Endothelial cell of umbilical vein (primary cell): Measurements from ENCODE around the gene GALNT2. TPM values are rescaled to one million over a fixed set of nuclear protein-coding genes. Genes with fewer than 3 reads are reported as not detected.

Experiments used
- BruUV-seq: library from RNA; stranded (reverse); fragments of 400-500 nt; replicated peaks from 2 replicates; lab custom pipeline; 2021; lab: Mats Ljungman, UMichigan
- CTCF ChIA-PET: fragments of 300-600, 350-600 bp; sonication (Branson Sonifier 250); formaldehyde crosslinking; loops from one replicate; lab custom pipeline; 2021; ENCODE audit warnings: antibody characterized with exemption, inconsistent platforms; lab: Charles Lee
- POLR2A ChIA-PET: fragments of 300-600, 350-600 bp; sonication (Branson Sonifier 250); formaldehyde crosslinking; loops from one replicate; lab custom pipeline; 2021; ENCODE audit warnings: antibody characterized with exemption, inconsistent platforms; lab: Charles Lee
- DNase-seq: peaks from one replicate; pipeline ENCODE4 v3.0.0-alpha.2; 2011; ENCODE audit warnings: low read depth, low spot score
- FAIRE-seq: peaks from 2 replicates; lab custom pipeline; 2011; peaks lifted over from hg19 to GRCh38; lab: Jason Lieb, UNC
- H2AFZ ChIP-seq: 2 replicates; pipeline ENCODE4 v1.6.0; 2012; ENCODE audit warnings: low read depth, low read length, control low read depth, inconsistent platforms
- H3K27ac ChIP-seq: 2 replicates; pipeline ENCODE4 v1.5.1; 2011; ENCODE audit warnings: low read depth, mild to moderate bottlenecking, control low read depth, low read length, moderate library complexity; ENCODE audit not compliant: insufficient read depth
- H3K27me3 ChIP-seq, 2 experiments: 2 replicates each; pipeline versions ENCODE4 v1.6.0 to v1.6.1; 2011; ENCODE audit warnings: low read length in 2 of 2, mixed read lengths in 1 of 2; ENCODE audit not compliant: control insufficient read depth in 2 of 2, insufficient read depth in 2 of 2
- H3K36me3 ChIP-seq, 2 experiments: 2 replicates in 1 of 2; 3 replicates in 1 of 2; pipeline ENCODE4 v1.5.1; 2011; ENCODE audit warnings: low read length in 2 of 2, mild to moderate bottlenecking in 1 of 2, moderate library complexity in 1 of 2; ENCODE audit not compliant: control insufficient read depth in 2 of 2, insufficient read depth in 2 of 2; ENCODE audit errors: extremely low read depth in 1 of 2
- H3K4me1 ChIP-seq: 3 replicates; pipeline ENCODE4 v1.5.1; 2011; ENCODE audit warnings: mild to moderate bottlenecking, low read length; ENCODE audit not compliant: control insufficient read depth, insufficient read depth; ENCODE audit errors: extremely low read depth
- H3K4me2 ChIP-seq: 2 replicates; pipeline ENCODE4 v1.6.1; 2011; ENCODE audit warnings: low read length, control low read depth, mixed read lengths; ENCODE audit not compliant: insufficient read depth
- H3K4me3 ChIP-seq, 3 experiments: fragments of 200-600 bp in 1 of 3; sonication (generic), shearing (Covaris generic) in 1 of 3; replicated peaks in 1 of 3; 2 replicates each; pipeline ENCODE4 v1.5.1; 2011 to 2016; ENCODE audit warnings: control low read depth in 3 of 3, low read length in 3 of 3, mild to moderate bottlenecking in 2 of 3, inconsistent platforms in 1 of 3, low read depth in 1 of 3, moderate library complexity in 1 of 3; ENCODE audit not compliant: insufficient read depth in 1 of 3
- H3K79me2 ChIP-seq: 2 replicates; pipeline ENCODE4 v1.6.0; 2012; ENCODE audit warnings: low read length, inconsistent platforms; ENCODE audit not compliant: control insufficient read depth, insufficient read depth
- H3K9ac ChIP-seq: replicated peaks from 2 replicates; pipeline ENCODE3; 2011; ENCODE audit warnings: low read length, control low read depth; ENCODE audit not compliant: insufficient read depth; ENCODE audit errors: extremely low read depth
- H3K9me1 ChIP-seq: replicated peaks from 3 replicates; pipeline ENCODE4 v1.6.0; 2011; ENCODE audit warnings: mild to moderate bottlenecking, low read length; ENCODE audit not compliant: control insufficient read depth, insufficient read depth; ENCODE audit errors: extremely low read depth
- H3K9me3 ChIP-seq: replicated peaks from 2 replicates; pipeline ENCODE4 v1.5.1; 2012; ENCODE audit warnings: low read length, inconsistent platforms; ENCODE audit not compliant: control insufficient read depth, insufficient read depth
- H4K20me1 ChIP-seq: replicated peaks from 2 replicates; pipeline ENCODE3; 2011; ENCODE audit warnings: mild to moderate bottlenecking, low read length; ENCODE audit not compliant: control insufficient read depth, insufficient read depth; ENCODE audit errors: extremely low read depth
- CTCF ChIP-seq, 2 donors: IDR thresholded peaks; 1 replicate in 1 of 2; 2 replicates in 1 of 2; pipeline ENCODE4 v1.5.1; 2011; ENCODE audit warnings: low read length in 2 of 2, mild to moderate bottlenecking in 2 of 2, moderate library complexity in 2 of 2, control low read depth in 1 of 2, inconsistent platforms in 1 of 2, low read depth in 1 of 2; ENCODE audit not compliant: insufficient read depth in 1 of 2; ENCODE audit errors: extremely low read depth in 1 of 2
- EZH2 ChIP-seq: IDR thresholded peaks from 2 replicates; pipeline ENCODE4 v1.6.1; 2012; ENCODE audit warnings: borderline replicate concordance, low read depth, mild to moderate bottlenecking, moderate library complexity, low read length, inconsistent platforms; ENCODE audit not compliant: severe bottlenecking
- FOS ChIP-seq: IDR thresholded peaks from 2 replicates; pipeline ENCODE4 v1.6.1; 2011; ENCODE audit warnings: mild to moderate bottlenecking, low read length, moderate library complexity, borderline replicate concordance; ENCODE audit not compliant: insufficient read depth
- GATA2 ChIP-seq: IDR thresholded peaks from 2 replicates; pipeline ENCODE4 v1.7.0; 2011; ENCODE audit warnings: low read depth, mild to moderate bottlenecking, moderate library complexity, mixed read lengths, low read length; ENCODE audit not compliant: insufficient read length, insufficient read depth
- JUN ChIP-seq: IDR thresholded peaks from 2 replicates; pipeline ENCODE4 v1.6.1; 2011; ENCODE audit warnings: borderline replicate concordance, low read depth; ENCODE audit not compliant: insufficient read length, insufficient read depth
- MYC ChIP-seq: IDR thresholded peaks from one replicate; pipeline ENCODE4 v1.6.1; 2011; ENCODE audit warnings: mild to moderate bottlenecking, low read depth, low read length
- POLR2A ChIP-seq: IDR thresholded peaks from 2 replicates; pipeline ENCODE4 v1.6.1; 2012; ENCODE audit warnings: low read depth, mild to moderate bottlenecking, control low read depth, low read length
- POLR2AphosphoS5 ChIP-seq: IDR thresholded peaks from 2 replicates; pipeline ENCODE4 v1.6.1; 2012; ENCODE audit warnings: low read depth, mild to moderate bottlenecking, control low read depth, low read length, moderate library complexity; ENCODE audit not compliant: insufficient read depth
- dilution Hi-C: fragments of 300-500 bp; cut with MboI; formaldehyde crosslinking; loops from one replicate; pipeline ENCODE4 v1.15.0; 2019; ENCODE audit warnings: low sequenced_read_pairs; ENCODE audit not compliant: extremely low pct_ligation_motif_present
- intact Hi-C: fragments of 100-400 bp; cut with micrococcal nuclease; formaldehyde crosslinking; loops from one replicate; pipeline ENCODE4 v1.10.0; 2022
- polyA plus RNA-seq, 4 experiments: library from polyadenylated mRNA; depleted of rRNA in 3 of 4; stranded (reverse) in 3 of 4; unstranded in 1 of 4; fragments of >200 nt; gene quantifications; 2 replicates each; pipeline versions ENCODE4 v1.2.1 to v1.2.3, GENCODE V29; 2011 to 2012; ENCODE audit warnings: missing spikeins in 1 of 4
- total RNA-seq: library from RNA; stranded (reverse); gene quantifications from 2 replicates; pipeline ENCODE4 v1.2.3, GENCODE V29; 2021
- TF ChIP-seq, protein P1 (sequence below): IDR thresholded peaks from 2 replicates; pipeline ENCODE4 v1.6.1; 2011; ENCODE audit not compliant: insufficient read depth, insufficient read length

GALNT2 gene
- total and polyA plus RNA-seq, 2 donors (not counting 3 experiments of a cell fraction or from before 2014, with no cell fraction given): 56.3 to 77.5 TPM

DNA sequence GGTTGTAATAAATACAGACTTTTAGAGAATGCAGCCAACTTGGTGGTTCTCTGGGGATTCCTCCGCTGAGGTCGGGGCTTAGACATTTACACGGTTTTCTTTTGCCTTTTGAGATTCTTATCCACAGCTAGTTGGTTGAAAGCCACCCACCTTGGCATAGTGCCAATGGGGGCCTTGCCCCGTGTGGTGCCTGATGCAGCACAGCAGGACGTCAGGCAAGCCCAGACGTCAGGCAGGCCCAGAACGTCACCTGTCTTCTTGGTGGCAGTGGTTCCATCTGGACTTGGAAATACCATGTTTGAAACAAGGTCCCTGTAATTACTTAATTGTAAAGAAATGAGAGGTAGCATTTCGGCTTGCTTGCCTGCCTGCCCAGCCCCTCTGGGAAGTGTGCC is 78.5 kb downstream of the GALNT2 start:
- ChIA-PET POLR2A (no interaction called here), CTCF (interaction anchor here (1.0 kb wide), 1 partner anchor 13 kb away, joined by 3 read pairs; no protein-coding TSS in a partner anchor)
- intact Hi-C loops: no loop called here
- Histone ChIP-seq H3K27me3 (no peaks in the 10 kb centered on the region), H3K9me3 (no peaks in the 10 kb centered on the region), H4K20me1 (peaks cover 6% of the 10 kb centered on the region), H3K36me3 (no peaks in the 10 kb centered on the region), H3K27ac (no peak overlapping the region), H3K4me2 (no peak overlapping the region), H2AFZ (no peak overlapping the region), H3K79me2 (peaks cover 6% of the 10 kb centered on the region), H3K4me3 (no peak overlapping the region), H3K9me1 (no peaks in the 10 kb centered on the region), H3K4me1 (no peaks in the 10 kb centered on the region), H3K9ac (no peak overlapping the region)
- no TSS peak for BruUV-seq
- FAIRE-seq: no peak
- dilution Hi-C loops: no loop called here
- TF ChIP-seq CTCF (IDR thresholded peaks at IDR 0.05; ENCODE audit: extremely low read depth in 1 of 2, insufficient read depth in 1 of 2, low read depth in 1 of 2, low read length in 2 of 2): no peak
- TF ChIP-seq, protein P1, sequence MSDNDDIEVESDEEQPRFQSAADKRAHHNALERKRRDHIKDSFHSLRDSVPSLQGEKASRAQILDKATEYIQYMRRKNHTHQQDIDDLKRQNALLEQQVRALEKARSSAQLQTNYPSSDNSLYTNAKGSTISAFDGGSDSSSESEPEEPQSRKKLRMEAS: no peak
- no peak for TF ChIP-seq EZH2
- no peak for TF ChIP-seq POLR2A
- TF ChIP-seq MYC: no peak
- TF ChIP-seq GATA2: no peak
- TF ChIP-seq POLR2AphosphoS5: no peak
- no peak for TF ChIP-seq JUN
- no peak for TF ChIP-seq FOS
- DNase-seq: no peak
